Islet of Langerhans (tissue), 1 donor: ENCODE measurements around the gene DCAF5.
A peak's percentile ranks its signal among the peaks of the same experiment; 100 is the strongest.

Source experiments
- FAIRE-seq: peaks from one replicate; lab custom pipeline; 2011; peaks lifted over from hg19 to GRCh38; lab: Jason Lieb, UNC

The DCAF5 gene

GRCh38 chr14:69142101-69142500 is 10.8 kb downstream of the DCAF5 start:
- FAIRE-seq: no peak

- no peak for FAIRE-seq
These were observed 11.4 kb downstream of the DCAF5 start for GRCh38 chr14:69141550-69141949.

- FAIRE-seq: no peak
These were observed 13.2 kb downstream of the DCAF5 start for GRCh38 chr14:69139743-69140142.

- FAIRE-seq: no peak
These were observed 14.9 kb downstream of the DCAF5 start for GRCh38 chr14:69137843-69138535.

- FAIRE-seq: no peak
These were observed 15.5 kb downstream of the DCAF5 start for GRCh38 chr14:69137416-69137815.

GRCh38 chr14:69135133-69135532 is 17.8 kb downstream of the DCAF5 start:
- no peak for FAIRE-seq

GRCh38 chr14:69133206-69134125 is 19.5 kb downstream of the DCAF5 start:
- FAIRE-seq: peak; percentile 33

GRCh38 chr14:69132513-69133181 is 20.3 kb downstream of the DCAF5 start:
- FAIRE-seq: peak; percentile 56

GRCh38 chr14:69131176-69131575 is 21.7 kb downstream of the DCAF5 start:
- FAIRE-seq: no peak

GRCh38 chr14:69129264-69129880 is 23.5 kb downstream of the DCAF5 start:
- FAIRE-seq: peak; percentile 86

GRCh38 chr14:69118305-69118704 is 34.6 kb downstream of the DCAF5 start:
- FAIRE-seq: no peak

- no peak for FAIRE-seq
These were observed 35.7 kb downstream of the DCAF5 start for GRCh38 chr14:69117020-69117767.

- no peak for FAIRE-seq
These were observed 37.3 kb downstream of the DCAF5 start for GRCh38 chr14:69115407-69116185.

GRCh38 chr14:69114763-69115162 is 38.2 kb downstream of the DCAF5 start:
- no peak for FAIRE-seq

- FAIRE-seq: no peak
These were observed 44.6 kb downstream of the DCAF5 start for GRCh38 chr14:69108358-69108757.

- FAIRE-seq: peak; percentile 43
These were observed 45.4 kb downstream of the DCAF5 start for GRCh38 chr14:69107407-69108003.

- FAIRE-seq: no peak
These were observed 46.5 kb downstream of the DCAF5 start for GRCh38 chr14:69106451-69106850.

- no peak for FAIRE-seq
These were observed 47.6 kb downstream of the DCAF5 start for GRCh38 chr14:69105326-69105725.

- peak; percentile 95 for FAIRE-seq
These were observed 51.5 kb downstream of the DCAF5 start for GRCh38 chr14:69101331-69101826.

GRCh38 chr14:69097974-69098373 is 54.9 kb downstream of the DCAF5 start:
- no peak for FAIRE-seq
